Measurements from ENCODE around the gene PAPOLA. TPM values are rescaled to one million over a fixed set of nuclear protein-coding genes. Genes with fewer than 3 reads are reported as not detected.

The PAPOLA gene
- total and polyA plus RNA-seq, 9 of the 15 experiments (the other 6 are each of a cell fraction or from before 2014, with no cell fraction given), result 51.1 to 199 (median 95.8) TPM

GRCh38 chr14:96512602-96513397, 10.6 kb downstream of the PAPOLA start:
- H3K27ac ChIP-seq (ENCODE audit: extremely low read depth, low read depth, low read length), result no peak overlapping the region

More at GRCh38 chr14:96512602-96513397, 10.6 kb downstream of the PAPOLA start:
- H2AFZ ChIP-seq (ENCODE audit: low read depth, low read length), result no peak overlapping the region
- TF ChIP-seq ZNF263 (CRISPR knock-in tag; IDR thresholded peaks at IDR 0.05; ENCODE audit: borderline replicate concordance), result no peak
- no peak for TF ChIP-seq SMARCA5 (IDR thresholded peaks at IDR 0.05)
- TF ChIP-seq PRDM10 (IDR thresholded peaks at IDR 0.05; ENCODE audit: partially characterized antibody), result no peak
- TF ChIP-seq SRSF3 (IDR thresholded peaks at IDR 0.05; ENCODE audit: insufficient read depth, low read length), result no peak
- no peak for TF ChIP-seq ZC3H8 (IDR thresholded peaks at IDR 0.05)
- TF ChIP-seq MTA1 (IDR thresholded peaks at IDR 0.05; ENCODE audit: borderline replicate concordance), result no peak
- TF ChIP-seq, protein P1, sequence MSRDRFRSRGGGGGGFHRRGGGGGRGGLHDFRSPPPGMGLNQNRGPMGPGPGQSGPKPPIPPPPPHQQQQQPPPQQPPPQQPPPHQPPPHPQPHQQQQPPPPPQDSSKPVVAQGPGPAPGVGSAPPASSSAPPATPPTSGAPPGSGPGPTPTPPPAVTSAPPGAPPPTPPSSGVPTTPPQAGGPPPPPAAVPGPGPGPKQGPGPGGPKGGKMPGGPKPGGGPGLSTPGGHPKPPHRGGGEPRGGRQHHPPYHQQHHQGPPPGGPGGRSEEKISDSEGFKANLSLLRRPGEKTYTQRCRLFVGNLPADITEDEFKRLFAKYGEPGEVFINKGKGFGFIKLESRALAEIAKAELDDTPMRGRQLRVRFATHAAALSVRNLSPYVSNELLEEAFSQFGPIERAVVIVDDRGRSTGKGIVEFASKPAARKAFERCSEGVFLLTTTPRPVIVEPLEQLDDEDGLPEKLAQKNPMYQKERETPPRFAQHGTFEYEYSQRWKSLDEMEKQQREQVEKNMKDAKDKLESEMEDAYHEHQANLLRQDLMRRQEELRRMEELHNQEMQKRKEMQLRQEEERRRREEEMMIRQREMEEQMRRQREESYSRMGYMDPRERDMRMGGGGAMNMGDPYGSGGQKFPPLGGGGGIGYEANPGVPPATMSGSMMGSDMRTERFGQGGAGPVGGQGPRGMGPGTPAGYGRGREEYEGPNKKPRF (IDR thresholded peaks at IDR 0.05; ENCODE audit: low read depth, low read length), result no peak
- TF ChIP-seq ZNF23 (CRISPR knock-in tag; IDR thresholded peaks at IDR 0.05), result no peak
- TF ChIP-seq NFE2 (IDR thresholded peaks at IDR 0.05; ENCODE audit: low read depth), result no peak
- no peak for TF ChIP-seq LCOR (CRISPR knock-in tag; IDR thresholded peaks at IDR 0.05)
- in situ Hi-C loops (cut with MboI), result no loop called here
- ChIA-PET CTCF (ENCODE audit: low intra/inter-chr PET ratio) (no interaction called here), POLR2A (interaction anchor here (1.1 to 1.3 kb wide), 2 partner anchors 13 to 19 kb away, joined by 3 to 4 read pairs; no protein-coding TSS in a partner anchor)
- intact Hi-C loops (cut with micrococcal nuclease), result no loop called here
- H3K9me1 ChIP-seq (ENCODE audit: control insufficient read depth, insufficient read depth, low read length), result no peaks in the 10 kb centered on the region
- no TSS peak for BruUV-seq (replicated peaks)
- 95% methylated on average over 5 of the region's 5 CpGs for WGBS (ENCODE audit: insufficient coverage, low coverage, missing lambda C conversion rate)
- FAIRE-seq, result no peak
- H4K20me1 ChIP-seq (replicated peaks; ENCODE audit: control insufficient read depth, insufficient read depth, low read length), result peaks cover 46% of the 10 kb centered on the region
- peaks cover 100% of the 10 kb centered on the region for H3K79me2 ChIP-seq (ENCODE audit: control insufficient read depth, insufficient read depth, low read length)
- H3K9ac ChIP-seq (ENCODE audit: insufficient read depth in 1 of 2, low read depth in 2 of 2, low read length in 2 of 2), result no peak overlapping the region; a peak in 1 of 4 replicates
- H3K27me3 ChIP-seq (ENCODE audit: control insufficient read depth in 2 of 2, insufficient read depth in 2 of 2, low read length in 2 of 2), result no peaks in the 10 kb centered on the region
- H3K4me3 ChIP-seq, result no peak overlapping the region
- peak; percentile 39; the same call in 2 of the 3 replicates for ATAC-seq
- no peaks in the 10 kb centered on the region for H3K36me3 ChIP-seq (ENCODE audit: control insufficient read depth, insufficient read depth, low read length)
- no peaks in the 10 kb centered on the region for H3K9me3 ChIP-seq (replicated peaks; ENCODE audit: control insufficient read depth, insufficient read depth, low read depth, low read length)
- no peak overlapping the region for H3K4me2 ChIP-seq (ENCODE audit: insufficient read depth, low read length)
- no peak for DNase-seq (ENCODE audit: extremely low read depth in 1 of 4, low spot score in 3 of 4)
- H3K4me1 ChIP-seq (replicated peaks in 1 of 2; ENCODE audit: control insufficient read depth in 2 of 2, insufficient read depth in 2 of 2, low read length in 2 of 2), result peaks cover 3 to 6% of the 10 kb centered on the region in 2 experiments; a peak in 1 of 5 replicates

Data from K562 (cell line).